HG03354 (cell line): Measurements from ENCODE around the gene PDS5A.
"Not testable (repeated sequence)": the region's sequence is repeated elsewhere in the genome, so short reads cannot be mapped to it uniquely, and the experiment has no call there.

Source experiments
- ATAC-seq: cut with Tn5 transposase; IDR thresholded peaks from one replicate; pipeline ENCODE4 v1.9.1; 2021; ENCODE audit warnings: mild to moderate bottlenecking; ENCODE audit not compliant: unreplicated experiment, poor library complexity, severe bottlenecking

The PDS5A gene, protein sequence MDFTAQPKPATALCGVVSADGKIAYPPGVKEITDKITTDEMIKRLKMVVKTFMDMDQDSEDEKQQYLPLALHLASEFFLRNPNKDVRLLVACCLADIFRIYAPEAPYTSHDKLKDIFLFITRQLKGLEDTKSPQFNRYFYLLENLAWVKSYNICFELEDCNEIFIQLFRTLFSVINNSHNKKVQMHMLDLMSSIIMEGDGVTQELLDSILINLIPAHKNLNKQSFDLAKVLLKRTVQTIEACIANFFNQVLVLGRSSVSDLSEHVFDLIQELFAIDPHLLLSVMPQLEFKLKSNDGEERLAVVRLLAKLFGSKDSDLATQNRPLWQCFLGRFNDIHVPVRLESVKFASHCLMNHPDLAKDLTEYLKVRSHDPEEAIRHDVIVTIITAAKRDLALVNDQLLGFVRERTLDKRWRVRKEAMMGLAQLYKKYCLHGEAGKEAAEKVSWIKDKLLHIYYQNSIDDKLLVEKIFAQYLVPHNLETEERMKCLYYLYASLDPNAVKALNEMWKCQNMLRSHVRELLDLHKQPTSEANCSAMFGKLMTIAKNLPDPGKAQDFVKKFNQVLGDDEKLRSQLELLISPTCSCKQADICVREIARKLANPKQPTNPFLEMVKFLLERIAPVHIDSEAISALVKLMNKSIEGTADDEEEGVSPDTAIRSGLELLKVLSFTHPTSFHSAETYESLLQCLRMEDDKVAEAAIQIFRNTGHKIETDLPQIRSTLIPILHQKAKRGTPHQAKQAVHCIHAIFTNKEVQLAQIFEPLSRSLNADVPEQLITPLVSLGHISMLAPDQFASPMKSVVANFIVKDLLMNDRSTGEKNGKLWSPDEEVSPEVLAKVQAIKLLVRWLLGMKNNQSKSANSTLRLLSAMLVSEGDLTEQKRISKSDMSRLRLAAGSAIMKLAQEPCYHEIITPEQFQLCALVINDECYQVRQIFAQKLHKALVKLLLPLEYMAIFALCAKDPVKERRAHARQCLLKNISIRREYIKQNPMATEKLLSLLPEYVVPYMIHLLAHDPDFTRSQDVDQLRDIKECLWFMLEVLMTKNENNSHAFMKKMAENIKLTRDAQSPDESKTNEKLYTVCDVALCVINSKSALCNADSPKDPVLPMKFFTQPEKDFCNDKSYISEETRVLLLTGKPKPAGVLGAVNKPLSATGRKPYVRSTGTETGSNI (N-terminal part only)

DNA sequence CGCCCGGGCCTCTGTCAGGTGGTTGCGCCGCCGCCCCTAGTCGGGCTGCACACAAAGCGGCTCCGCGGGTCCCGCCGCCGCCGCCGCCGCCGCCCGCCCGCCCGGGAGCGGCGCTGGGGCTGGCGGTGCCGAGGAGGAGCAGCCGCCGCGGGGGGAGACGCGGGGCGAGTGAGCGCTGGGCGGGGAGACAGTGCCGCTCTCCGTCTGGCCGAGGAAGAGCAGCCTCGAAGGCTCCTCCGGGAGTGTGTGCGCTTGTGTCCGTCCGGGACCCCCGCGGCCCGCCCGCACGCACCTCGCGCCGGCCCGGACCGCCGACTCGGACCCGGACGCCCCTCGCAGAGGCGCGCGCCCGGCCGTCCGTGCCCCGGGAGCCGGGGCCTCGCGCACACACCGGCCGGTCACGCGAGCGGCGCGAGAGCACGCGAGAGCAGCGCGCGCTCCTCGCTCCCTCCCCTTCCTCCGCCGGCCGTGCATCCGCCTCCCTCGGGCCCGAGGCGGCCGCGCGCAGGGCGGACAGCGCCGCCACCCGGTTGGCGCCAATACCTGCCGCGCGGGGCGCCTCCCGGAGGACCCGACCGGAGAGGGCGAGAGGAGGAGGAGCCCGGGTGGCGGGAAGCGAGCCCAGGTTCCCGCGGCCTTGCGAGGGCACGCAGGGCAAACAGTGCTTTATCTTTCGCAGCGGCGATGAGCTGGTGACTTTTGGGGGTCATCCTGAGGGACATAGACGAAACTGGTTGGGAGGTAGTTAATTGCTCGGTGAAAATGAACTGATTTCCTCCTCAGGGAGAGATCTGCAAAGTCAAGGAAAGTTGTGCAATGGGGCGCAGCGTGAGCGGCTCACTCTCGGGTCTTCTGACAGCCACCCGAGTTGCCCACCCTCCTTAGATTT, at the start of gene PDS5A:
PDS5A (minus strand) TSS at position 423 of the 889 bp plus-strand sequence. CDS start 1,334 bp downstream, outside the sequence.
- ATAC-seq: peak; percentile 77

DNA sequence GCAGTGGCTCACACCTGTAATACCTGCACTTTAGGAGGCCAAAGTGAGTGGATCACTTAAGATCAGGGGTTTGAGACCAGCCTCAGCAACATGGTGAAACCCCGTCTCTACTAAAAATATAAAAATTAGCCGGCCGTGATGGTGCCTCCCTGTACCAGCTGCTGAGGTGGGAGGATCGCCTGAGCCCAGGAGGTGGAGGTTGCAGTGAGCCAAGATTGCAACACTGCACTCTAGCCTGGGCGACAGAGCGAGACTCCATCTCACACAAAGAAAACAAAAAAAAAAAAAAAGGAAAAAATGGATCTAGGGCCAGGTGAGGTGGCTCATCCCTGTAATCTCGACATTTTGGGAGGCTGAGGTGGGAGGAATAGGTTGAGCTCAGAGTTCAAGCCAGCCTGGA, 46.3 kb upstream of the PDS5A start:
- not testable (repeated sequence) for ATAC-seq

DNA sequence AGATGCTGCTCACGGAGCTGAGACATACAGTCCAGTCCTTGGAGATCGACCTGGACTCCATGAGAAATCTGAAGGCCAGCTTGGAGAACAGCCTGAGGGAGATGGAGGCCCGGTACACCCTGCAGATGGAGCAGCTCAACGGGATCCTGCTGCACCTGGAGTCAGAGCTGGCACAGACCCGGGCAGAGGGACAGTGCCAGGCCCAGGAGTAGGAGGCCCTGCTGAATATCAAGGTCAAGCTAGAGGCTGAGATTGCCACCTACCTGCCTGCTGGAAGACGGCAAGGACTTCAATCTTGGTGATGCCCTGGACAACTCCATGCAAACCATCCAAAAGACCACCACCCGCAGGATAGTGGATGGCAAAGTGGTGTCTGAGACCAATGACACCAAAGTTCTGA, 43.4 kb upstream of the PDS5A start:
- not testable (repeated sequence) for ATAC-seq

DNA sequence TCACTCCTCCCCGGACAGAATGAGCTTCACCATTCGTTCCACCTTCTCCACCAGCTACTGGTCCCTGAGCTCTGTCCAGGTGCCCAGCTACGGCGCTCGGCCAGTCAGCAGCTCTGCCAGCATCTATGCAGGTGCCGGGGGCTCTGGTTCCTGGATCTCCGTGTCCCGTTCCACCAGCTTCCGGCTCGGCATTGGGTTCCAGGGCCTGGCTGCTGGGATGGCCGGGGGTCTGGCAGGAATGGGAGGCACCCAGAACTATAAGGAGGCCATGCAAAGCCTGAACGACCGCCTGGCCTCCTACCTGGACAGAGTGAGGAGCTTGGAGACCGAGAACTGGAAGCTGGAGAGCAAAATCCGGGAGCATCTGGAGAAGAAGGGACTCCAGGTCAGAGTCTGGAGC, 42.5 kb upstream of the PDS5A start:
- ATAC-seq: no peak

DNA sequence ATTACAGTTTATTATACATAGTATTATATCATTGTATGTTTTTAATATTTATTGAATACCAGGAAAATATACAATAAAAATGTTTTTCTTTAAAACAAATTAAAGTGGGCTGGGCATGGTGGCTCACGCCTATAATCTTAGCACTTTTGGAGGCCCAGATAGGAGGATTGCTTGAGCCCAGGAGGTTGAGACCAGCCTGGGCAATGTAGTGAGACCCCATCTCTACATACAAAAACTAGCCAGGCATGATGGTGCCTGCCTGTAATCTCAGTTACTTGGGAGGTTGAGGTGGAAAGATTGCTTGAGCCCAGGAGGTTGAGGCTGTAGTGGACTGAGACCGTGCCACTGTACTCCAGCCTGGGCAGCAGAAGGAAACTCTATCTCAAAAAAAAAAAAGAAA, 38.3 kb upstream of the PDS5A start:
- ATAC-seq: no peak

DNA sequence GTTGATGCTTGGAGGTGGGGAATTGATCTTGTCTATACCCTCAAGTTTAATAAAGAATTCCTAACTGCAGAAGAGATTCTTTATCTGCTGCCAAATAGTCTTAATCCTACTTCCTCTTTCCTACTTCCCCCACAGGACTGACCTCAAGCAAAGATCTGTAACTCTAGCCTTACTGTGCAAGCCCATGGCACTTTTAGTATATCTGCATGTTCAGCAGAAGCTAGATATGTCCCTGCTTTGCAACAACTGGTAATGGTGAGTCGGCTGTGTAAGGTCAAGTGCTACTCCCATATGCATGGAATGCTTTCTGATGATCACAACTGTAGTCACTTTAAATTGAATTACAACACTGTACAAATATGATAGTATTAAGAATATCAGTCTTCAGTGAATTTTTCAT, 26.3 kb upstream of the PDS5A start:
- no peak for ATAC-seq

DNA sequence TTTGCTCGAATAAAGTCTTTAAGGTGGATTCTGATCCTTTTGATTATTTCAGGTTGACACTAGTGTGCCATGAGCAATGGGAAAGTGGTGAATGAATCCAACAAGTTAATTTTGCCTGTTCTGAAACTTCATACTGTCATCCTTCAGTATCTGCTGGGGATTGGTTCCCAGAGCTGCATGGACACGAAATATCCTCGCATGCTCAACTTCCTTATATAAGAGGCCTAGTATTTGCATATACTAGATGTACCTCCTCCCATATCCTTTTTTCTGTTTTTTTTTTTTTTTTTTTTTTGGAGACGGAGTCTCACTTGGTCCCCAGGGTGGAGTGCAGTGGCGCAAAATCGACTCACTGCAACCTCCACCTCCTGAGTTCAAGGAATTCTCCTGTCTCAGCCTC, 23.0 kb upstream of the PDS5A start:
- ATAC-seq: no peak

DNA sequence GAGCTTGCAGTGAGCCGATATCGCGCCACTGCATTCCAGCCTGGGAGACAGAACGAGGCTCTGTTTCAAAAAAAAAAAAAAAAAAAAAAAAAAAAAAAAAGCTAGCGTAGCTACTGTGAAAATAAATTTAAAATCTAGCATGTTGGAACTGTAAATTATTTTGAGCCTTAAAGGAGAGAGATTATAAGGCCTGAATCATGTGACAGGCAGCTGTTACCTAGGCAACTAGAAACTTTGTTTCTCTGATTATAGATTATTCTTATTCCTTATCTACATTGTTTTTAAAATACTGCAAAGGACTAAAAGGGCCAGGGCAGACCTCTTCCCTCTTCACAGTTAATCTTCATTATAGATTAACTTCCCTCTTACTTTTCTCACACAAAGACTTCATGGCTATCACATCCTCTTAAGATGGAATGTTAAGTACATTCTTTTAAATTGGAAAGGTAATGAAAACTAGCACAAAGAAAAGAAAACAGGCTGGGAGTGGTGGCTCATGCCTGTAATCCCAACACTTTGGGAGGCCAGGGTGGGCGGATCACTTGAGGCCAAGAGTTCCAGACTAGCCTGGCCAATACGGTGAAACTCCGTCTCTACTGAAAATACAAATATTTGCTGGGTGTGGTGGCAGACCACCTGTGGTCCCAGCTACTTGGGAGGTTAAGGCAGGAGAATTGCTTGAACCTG, 21.1 kb upstream of the PDS5A start:
- ATAC-seq: no peak

DNA sequence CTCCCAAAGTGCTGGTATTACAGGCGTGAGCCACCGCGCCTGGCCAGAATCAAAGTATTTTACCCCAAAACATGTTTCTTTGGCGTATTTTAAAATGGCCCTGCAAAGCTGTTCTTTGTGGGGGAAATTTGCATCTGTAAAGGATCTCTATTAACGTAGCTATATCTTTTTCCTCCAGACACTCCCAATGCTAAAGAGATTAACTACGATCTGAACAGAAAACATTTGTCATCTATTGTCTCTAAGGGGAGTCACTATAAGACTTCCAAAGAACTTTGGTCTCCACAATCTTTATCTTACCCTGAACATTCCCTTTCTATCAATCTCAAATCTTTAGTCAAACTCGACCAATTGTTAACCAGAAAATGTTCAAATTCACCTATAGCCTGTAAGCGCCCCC, 19.1 kb upstream of the PDS5A start:
- no peak for ATAC-seq

DNA sequence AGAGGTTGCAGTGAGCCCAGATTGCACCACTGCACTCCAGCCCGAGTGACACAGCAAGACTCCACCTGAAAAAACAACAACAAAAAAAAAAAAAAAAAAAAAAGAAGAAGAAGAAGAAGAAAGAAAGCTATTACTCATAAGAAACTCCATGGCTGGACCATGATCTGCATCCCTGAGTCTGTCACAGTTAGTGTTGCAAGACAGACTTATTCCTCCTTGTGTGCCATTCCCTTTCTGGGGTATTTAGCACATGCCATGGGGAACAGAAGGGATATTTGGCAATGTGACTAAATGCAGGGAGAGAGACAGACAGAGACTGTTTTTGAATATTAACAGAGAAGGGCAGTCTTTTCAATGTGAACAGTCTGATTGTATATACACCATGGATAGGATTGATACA, 16.7 kb upstream of the PDS5A start:
- no peak for ATAC-seq

DNA sequence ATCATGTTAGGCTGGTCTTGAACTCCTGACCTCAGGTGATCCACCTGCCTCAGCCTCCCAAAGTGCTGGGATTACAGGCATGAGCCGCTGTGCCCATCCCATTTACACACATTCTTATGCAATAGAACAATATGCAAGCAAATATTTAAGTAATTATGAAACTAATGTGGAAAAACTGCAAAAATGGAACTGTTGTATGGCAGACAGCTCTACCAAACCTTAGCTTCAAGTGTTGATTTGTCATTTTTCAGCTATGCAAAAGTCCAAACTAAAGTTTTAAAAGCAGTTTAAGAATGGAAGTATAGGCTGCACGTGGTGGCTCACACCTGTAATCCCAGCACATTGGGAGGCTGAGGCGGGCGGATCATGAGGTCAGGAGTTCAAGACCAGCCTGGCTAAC, 11.7 kb upstream of the PDS5A start:
- ATAC-seq: not testable (repeated sequence)

DNA sequence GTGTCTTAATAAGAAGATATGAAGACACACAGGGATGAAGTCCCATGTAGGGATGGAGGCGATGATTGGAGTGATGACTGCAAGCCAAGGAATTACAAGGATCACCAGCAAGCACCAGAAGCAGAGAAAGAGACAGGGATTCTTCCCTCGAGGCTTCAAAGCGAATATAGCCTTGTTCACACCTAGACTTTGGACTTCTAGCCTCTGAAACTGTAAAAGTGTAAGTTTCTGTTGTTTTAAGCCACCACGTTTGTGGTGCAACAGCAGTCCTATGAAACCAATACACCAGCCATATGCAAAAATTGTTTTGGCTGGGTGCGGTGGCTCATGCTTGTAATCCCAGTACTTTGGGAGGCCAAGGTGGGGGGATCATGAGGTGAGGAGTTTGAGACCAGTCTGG, 9.8 kb upstream of the PDS5A start:
- no peak for ATAC-seq

DNA sequence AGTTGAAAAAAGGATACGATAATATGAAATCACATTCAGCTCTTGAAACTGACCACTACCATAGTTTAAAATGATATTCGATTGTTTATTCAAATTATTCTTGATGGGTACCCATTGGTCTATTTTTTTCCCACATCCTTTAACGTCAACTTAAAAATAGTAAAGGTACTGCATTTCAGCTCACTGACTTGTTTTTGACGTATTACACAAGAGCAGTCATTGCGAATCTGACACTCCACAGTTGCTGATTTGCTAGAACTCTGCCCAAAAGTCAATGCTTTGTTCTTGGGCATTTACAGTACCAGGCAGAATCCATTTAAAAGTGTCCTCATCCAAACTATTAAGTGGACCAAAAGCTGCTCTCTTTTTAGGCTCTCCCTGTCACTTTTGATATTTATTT, 1.2 kb upstream of the PDS5A start:
- no peak for ATAC-seq

DNA sequence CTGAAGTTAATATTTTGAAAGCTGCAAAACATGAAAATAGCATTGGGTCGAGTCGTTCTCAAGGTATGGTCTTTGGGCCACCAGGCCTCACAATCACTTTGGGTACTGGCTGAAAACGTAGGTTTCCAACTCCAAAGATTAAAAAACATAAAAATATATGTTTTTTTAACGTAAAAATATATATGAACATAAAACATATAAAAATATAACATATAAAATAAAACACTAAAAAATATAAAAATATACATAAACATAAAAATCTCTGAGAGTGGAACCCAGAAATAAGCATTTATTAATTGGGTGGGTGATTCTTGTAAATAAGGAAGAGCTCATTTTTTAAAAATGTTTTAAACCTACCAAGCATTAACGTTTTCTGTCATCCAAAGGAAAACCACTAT, 666 bp upstream of the PDS5A start:
- no peak for ATAC-seq

DNA sequence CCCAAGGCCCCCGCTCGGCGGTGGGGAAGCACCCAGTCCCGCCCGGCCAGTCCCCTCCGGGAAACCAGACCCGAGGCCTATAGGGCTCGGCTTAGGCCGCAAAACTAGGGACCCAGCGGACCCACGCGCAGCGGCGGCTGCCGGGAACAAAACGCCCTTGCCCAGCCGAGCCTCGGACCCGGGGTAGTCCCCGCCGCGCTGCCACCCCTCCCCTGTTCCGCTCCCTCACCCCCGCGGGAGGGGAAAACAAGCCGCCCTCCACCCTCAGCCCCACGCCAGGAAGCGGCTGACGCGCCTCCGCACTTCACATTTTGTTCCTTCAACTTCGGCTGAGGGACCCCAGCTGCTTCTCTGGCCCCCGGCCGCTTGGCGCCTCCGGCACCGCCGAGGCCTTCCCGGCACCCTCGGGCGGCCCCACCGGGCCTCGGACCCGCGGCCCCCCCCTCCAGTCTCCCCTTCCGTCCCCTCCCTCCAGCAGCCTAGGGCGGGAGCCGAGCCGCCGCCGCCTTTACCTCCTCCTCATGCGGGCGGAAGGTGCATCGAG, 694 bp downstream of the PDS5A start:
- ATAC-seq: peak; percentile 31

DNA sequence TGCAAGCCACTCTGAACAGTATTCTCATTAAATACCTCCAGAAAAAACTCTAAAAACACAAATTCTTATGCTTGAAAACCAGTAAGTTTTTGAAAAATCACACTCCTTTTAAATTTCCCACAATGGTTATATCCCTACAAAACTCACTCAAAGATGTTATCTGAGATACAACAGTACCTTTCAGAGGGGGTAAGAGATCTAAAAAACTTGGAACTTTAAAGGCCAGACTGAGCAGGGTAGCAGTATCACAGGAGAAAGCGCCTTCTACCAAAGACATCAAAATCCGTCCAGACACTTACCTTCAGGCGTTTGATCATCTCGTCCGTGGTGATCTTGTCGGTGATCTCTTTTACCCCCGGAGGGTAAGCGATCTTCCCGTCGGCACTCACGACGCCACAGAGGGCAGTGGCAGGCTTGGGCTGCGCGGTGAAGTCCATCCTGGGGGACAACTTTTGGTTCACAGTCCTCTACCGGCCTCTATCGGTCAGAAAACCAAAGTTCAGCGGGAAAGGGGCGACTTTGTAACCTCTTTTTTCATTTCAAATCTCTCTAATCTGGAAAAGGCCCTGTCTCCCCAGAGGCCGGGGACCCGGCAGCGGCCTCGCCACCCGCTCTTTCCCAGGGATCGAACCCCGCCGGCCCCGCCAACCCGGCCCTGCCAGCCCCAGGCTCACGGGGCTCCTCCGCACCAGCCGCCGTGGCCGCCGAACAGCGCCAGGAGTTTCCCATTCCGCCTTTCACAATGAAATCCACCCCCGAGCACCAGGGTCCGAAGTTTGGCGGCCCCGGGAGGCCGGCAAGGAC, 1.4 kb downstream of the PDS5A start:
- peak; percentile 45 for ATAC-seq

DNA sequence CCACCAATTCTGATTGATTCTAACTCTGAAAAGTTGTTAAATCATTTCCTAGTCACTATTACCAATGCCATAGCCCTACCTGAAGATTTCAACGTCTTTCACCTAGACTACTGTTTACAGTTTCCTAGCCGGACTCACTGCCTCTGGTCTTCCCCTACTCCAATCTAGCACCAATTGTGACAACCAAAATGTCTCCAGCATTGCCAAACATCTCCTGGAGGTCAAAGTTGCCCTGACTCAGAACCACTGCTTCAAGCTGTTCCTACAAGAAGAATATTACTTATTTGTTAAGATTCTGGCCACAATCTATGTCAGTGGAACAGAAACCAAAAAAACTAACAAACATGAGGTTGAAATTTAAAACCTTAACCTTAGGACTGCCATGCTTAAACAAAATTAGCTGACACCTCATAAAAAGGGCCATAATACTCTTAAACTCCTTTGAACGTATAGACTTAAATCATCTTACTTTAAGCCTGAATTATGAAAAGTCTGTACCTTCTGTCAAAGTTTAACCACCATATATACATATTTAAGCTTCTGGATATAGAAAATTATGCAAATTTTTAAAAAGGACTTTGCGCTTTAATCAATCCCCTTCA, 2.1 kb downstream of the PDS5A start:
- ATAC-seq: no peak
